Activated T-helper 1 cell treated with Interleukin-2 at 50 U/mL for 16 hours (primary cell): ENCODE data around the gene NOP9.
"Not testable (repeated sequence)": the region's sequence is repeated elsewhere in the genome, so short reads cannot be mapped to it uniquely, and the experiment has no call there.

Source experiments
- DNase-seq: peaks from one replicate; pipeline ENCODE4 v3.0.0-alpha.2; 2020; ENCODE audit warnings: low read depth

Gene NOP9

DNA sequence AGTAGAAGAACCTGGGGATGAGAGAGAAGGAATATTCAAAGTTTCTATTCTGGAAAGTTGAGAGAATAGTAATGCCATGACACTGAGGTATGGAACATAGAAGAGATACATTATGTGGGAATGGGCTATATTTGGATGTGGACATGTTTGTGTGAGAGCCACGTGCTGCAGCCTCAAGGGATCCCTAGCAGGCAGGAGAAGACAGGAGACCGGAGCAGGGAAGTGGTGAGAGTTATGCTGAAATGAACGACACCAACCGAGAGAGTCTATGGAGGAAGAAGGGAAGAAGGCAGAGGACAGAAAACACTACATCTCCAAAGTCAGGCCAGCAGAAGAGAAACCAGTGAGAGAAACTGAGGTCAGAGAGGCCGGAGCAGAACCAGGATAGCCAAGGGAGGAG is 50.1 kb downstream of the NOP9 start:
- no peak for DNase-seq

- no peak for DNase-seq
Observed at GRCh38 chr14:24351517-24351916, 51.9 kb downstream of the NOP9 start.

DNA sequence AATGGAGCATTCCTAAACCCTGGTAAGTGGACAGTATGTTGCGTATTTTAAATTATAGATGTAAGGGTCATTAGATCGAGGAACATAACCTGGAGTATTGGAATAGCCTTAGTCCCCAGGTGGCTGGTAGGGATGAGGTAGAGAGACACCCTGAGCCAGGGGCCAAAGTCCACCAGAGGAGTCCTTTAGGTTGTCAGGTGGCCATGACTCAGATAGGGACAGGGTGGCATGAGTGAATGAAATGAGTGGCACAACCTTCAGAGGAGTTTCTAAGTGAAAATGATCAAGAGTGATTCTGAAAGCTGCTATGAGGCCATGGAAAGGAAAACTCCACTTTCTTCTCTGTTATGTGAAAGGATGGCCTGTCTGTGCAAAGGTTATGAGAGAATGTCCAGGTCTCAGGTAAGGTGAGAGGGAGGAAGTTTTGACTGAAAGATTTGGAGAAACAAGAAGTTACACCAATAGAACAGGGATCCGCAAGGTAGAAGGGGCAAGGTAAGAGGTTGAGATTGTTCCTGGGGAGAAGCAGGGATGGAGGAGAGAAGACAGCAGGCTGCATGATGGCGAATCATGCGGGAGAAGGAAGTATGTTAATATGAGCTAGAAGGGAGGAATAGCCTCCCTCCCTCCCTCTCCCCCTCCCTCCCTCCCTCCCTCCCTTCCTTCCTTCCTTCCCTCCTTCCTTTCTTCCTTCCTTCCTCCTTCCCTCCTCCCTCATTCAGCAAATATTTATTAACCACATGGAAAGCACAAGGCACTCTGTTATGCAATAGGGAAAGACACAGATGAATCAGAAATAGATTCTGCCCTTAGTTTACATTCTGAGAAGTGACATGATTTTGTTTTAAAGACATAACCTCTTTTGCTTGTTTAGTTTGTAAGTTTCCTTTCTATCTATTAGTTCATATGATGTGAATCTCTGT is 54.2 kb downstream of the NOP9 start:
- no peak for DNase-seq

- not testable (repeated sequence) for DNase-seq
Observed at GRCh38 chr14:24354482-24354825, 54.8 kb downstream of the NOP9 start.

GRCh38 chr14:24355009-24355408 is 55.4 kb downstream of the NOP9 start:
- DNase-seq, result no peak

DNA sequence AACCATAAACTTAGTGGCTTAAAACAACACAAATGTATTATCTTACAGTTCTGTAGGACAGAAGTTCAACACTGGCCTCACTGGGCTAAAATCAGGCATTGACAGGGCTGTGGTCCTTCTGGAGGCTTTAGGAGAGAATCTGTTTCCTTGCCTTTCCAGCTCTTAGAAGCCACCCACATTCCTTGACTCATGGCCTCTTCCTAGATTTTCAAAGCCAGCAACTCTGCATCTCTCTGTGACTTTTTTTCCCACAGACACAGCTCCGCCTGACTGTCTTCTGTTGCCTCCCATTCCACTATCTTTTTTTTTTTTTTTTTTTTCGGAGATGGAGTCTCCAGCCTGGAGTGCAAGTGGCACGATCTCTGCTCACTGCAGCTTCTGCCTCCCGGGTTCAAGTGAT is 56.6 kb downstream of the NOP9 start:
- no peak for DNase-seq
